ELF-1 (cell line): ENCODE results near the gene ZNF438.

Experiments used
- DNase-seq: peaks from one replicate; pipeline ENCODE4 v3.0.0-alpha.2; 2016; ENCODE audit warnings: low read depth, low spot score

The ZNF438 gene

DNA sequence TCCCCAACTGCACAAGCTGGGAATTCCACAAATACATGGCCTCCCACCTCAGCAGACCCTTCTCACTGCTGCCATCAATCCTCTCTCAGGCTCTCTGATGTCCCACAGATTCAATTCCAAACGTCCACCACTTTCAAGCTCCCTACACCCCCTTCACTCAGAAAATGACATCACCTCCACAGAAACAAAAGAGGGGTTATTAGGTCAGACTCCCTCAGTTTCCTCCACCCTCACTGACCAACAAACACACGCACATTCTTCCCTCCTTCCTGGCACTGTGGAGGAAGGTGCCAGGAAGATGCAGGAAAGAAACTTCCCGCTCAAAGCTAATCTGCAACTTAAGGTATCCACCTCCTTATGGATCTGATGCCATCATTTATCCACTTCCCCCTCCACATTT lies 18.3 kb downstream of the ZNF438 start:
- DNase-seq = no peak

- DNase-seq = no peak
These were observed 20.0 kb downstream of the ZNF438 start for GRCh38 chr10:31011665-31012022.

GRCh38 chr10:31011017-31011664 lies 20.5 kb downstream of the ZNF438 start:
- no peak for DNase-seq

- no peak for DNase-seq
These were observed 21.6 kb downstream of the ZNF438 start for GRCh38 chr10:31010062-31010461.

- DNase-seq = no peak
These were observed 25.8 kb downstream of the ZNF438 start for GRCh38 chr10:31005895-31006294.

- no peak for DNase-seq
These were observed 27.0 kb downstream of the ZNF438 start for GRCh38 chr10:31004611-31005193.

- DNase-seq = no peak
These were observed 29.9 kb downstream of the ZNF438 start for GRCh38 chr10:31001740-31002139.

DNA sequence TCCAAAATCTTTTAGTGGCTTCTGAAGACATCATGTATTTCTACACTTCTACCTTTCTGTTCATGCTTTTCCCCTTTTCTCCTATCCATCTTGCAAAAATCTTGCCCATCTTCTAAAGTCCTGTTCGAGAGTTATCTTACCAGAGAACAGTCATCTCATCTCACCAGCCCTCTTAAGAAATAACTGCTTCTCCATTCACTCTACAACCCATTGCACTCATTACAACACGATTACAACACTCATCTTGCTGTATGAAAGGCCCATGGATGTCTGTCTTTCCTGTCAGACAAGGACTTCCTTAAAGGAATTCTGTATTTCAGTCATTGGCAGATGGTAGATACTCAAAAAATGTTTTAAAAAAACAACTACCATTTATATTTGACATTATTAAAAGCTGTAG lies 30.8 kb downstream of the ZNF438 start:
- no peak for DNase-seq

DNA sequence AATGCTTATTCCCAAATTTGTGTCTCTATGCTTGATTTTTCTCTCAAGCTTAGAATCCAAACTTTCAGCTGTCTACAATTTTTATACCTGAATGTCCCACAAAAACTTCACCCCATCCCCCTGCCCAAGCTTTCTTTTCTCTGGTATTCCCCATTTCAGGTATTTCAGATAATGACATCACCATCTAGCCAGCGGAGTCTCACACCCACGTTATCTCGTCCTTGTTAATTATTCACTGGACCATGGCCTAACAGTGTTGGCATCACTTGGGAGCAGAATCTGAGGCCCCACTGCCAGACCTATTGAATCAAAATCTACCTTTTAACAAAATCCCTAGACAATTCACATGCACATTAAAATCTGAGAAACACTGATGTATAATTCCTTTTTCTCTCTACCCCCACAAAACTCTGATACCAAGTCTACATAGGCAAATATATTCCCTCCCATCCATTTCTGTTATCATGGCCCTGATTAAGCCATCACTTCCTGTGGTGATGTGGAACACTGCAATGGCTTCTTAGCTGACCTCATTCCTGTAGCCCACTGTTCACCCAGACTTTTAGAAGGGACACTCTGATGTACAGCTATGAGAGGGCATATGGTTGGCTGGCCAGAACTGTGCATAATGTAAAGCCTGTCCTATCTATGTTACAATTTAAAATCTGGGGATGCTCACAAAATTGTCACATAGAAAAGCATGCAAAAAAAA lies 31.4 kb downstream of the ZNF438 start:
- no peak for DNase-seq

GRCh38 chr10:30999070-30999712 lies 32.5 kb downstream of the ZNF438 start:
- DNase-seq = no peak

GRCh38 chr10:30997536-30998235 lies 34.0 kb downstream of the ZNF438 start:
- DNase-seq = no peak

GRCh38 chr10:30996481-30997005 lies 35.1 kb downstream of the ZNF438 start:
- no peak for DNase-seq

- no peak for DNase-seq
These were observed 36.4 kb downstream of the ZNF438 start for GRCh38 chr10:30995081-30995770.

DNA sequence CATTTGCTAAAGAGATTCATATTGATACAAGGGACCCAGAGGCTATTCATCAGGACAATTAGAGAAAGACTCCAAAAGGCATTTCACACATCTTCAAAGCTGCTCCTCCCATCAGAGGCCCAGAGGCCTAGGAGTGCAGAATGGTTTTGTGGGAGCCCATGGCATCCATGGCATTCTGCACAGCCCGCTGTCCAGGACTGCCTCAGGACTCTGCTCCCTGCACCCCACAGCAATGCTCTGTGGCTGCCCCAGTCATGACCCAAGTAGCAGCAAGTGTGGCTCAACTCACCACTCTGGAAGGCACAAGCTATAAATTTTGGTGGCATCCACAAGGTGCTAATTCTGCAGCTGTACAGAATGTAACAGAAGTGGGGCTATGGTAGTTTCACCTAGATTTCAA lies 38.5 kb downstream of the ZNF438 start:
- no peak for DNase-seq

DNA sequence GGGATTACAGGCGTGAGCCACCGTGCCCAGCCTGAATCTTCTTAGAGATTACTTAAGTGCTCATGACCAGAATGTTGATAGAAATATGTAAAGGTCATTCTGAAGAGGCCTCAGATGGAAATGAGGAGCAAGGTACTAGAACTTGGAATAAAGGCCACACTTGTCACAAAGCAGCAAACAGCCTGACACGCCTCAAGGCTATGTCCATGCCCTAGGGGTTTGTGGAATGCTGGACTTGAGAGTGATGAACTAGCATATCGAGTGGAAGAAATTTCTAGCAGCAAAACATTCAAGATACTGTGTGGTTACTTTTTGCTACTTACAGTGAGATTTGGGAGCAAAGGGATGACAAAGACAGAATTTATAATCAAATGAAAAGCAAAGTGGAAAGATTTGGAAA lies 39.0 kb downstream of the ZNF438 start:
- DNase-seq = no peak

GRCh38 chr10:30991647-30992011 lies 40.0 kb downstream of the ZNF438 start:
- DNase-seq = no peak

DNA sequence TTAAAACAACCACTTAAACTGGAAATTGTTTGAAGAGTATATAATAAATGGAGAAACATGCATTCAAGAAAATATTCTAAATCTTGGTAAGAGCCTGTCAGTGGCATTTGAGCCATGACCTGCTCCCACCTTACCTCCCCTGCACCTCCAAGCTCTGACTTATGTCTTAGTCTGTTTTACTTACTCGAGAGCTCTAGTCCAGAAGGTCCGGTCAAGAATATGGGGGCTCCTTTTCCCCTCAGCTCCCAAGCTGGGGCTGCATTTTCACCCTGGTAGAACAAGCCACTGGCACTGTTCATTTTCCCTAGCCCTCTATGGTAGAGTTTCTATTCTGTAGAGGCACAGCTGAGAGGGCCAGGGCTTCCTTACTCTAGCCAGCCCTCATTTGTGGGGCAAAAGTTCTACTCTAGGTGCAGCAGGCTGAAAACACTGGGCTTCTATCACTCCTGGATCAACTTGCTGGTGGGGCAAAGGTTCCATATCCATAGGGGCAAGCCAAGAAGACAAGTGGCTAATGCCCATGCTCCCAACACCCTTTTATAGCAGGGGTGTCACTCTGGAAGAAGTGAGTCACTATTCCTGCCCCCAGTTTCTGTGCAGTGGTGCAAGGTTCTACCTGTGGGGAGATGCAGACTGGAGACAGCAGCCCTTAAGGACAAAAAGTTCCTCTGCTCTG lies 40.6 kb downstream of the ZNF438 start:
- DNase-seq = no peak

GRCh38 chr10:30990351-30990750 lies 41.3 kb downstream of the ZNF438 start:
- DNase-seq = no peak

DNA sequence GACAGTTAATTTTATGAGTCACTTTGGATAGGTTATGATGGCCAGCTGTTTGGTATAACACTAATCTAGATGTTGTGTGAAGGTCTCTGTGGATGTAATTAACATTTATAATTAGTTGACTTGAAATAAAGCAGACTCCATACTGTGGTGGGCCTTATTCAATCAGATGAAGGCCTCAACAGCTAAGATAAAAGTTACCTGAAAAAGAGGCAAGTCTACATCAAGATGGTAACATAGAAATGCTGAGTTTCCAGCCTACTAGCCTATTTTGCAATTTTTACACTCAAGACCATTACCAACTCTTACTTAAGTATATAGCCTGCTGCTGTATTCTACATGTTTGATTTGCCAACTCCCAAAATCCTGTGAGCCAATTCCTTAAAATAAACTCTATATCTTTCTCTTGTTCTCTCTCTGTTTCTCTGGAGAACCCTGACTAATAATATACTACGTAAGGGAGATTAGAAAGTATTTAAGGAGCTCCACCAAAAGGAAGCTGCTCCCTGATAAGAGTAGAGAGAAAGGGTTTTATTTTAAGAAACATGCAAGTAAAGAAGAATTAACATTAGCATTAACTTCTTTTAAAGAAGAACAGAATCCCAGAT lies 42.7 kb downstream of the ZNF438 start:
- DNase-seq = no peak

DNA sequence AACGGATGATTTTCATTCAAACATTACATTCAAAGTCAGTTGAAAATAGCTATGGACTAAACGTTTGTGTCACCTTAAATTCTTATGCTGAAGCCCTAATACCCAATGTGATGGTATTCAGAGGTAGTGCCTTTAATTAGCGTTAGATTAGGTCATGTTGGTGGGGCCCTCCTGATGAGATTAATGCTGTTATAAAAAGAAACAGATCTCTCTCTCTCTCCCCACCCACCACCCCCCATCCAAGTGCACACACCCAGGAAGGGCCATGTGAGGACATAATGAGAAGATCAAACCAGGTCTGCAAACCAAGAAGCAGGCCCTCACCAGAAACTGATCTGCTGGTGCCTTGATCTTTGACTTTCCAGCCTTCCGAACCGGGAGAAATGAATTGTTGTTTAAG lies 44.2 kb downstream of the ZNF438 start:
- no peak for DNase-seq
